ENCODE measurements around the gene ABHD17B. TPM values are rescaled to one million over a fixed set of nuclear protein-coding genes. Genes with fewer than 3 reads are reported as not detected.

ABHD17B gene
- total and polyA plus RNA-seq, 2 donors (not counting 3 experiments of a cell fraction or from before 2014, with no cell fraction given), result 12.8 to 16.8 TPM

DNA sequence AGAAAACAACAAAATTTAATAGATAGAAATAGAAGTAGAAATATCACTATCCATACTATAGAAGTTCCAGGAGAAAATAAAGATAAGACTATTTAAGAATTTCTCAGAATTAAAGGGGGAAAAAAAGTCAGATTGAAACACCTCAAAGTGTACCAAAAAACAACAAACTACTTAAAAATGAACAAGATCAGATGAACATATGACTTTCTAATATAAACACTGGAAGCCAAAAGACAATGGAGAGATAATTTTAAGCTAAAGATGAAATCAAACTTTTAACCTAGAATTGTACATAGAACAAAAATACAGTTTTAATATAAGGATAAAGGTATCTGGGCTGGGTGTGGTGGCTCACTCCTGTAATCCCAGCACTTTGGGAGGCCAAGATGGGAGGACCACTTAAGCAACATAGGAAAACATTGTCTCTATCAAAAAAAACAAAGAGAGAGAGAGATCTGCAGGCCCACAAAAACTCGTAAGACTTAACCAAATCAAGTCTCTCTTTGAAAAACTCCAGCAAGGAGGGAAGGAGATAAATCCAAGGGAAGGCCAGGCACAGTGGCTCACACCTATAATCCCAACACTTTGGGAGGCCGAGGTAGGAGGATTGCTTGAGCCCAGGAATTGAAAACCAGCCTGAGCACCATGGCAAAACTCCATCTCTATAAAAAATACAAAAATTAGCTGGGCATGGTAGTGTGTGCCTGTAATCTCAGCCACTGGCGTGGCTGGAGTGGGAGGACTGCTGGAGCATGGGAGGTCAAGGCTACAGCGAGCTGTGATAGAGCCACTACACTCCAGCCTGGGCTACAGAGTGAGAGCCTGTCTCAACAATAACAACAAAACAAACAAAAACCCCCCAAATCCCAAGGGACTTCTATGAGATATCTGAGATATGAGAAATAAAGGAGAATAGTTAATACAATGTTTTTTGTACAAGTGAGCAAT lies 32.4 kb downstream of the ABHD17B start:
- Histone ChIP-seq H3K27ac (ENCODE audit: insufficient read depth, low read depth, low read length) (no peak overlapping the region), H4K20me1 (replicated peaks; ENCODE audit: control insufficient read depth, extremely low read depth, insufficient read depth, low read length) (peaks cover 8% of the 10 kb centered on the region), H3K4me3 (replicated peaks in 1 of 3; ENCODE audit: insufficient read depth in 1 of 3, low read depth in 1 of 3, low read length in 3 of 3) (no peak overlapping the region), H3K79me2 (ENCODE audit: control insufficient read depth, insufficient read depth, low read length) (peaks cover 49% of the 10 kb centered on the region), H3K27me3 (ENCODE audit: control insufficient read depth in 2 of 2, insufficient read depth in 2 of 2, low read length in 2 of 2) (no peaks in the 10 kb centered on the region), H2AFZ (ENCODE audit: low read depth, low read length) (no peak overlapping the region), H3K9me1 (replicated peaks; ENCODE audit: control insufficient read depth, extremely low read depth, insufficient read depth, low read length) (no peaks in the 10 kb centered on the region), H3K36me3 (ENCODE audit: control insufficient read depth in 2 of 2, extremely low read depth in 1 of 2, insufficient read depth in 2 of 2, low read length in 2 of 2) (no peaks in the 10 kb centered on the region), H3K4me2 (ENCODE audit: insufficient read depth, low read length) (no peak overlapping the region), H3K4me1 (ENCODE audit: control insufficient read depth, extremely low read depth, insufficient read depth, low read length) (no peaks in the 10 kb centered on the region), H3K9ac (replicated peaks; ENCODE audit: extremely low read depth, insufficient read depth, low read length) (no peak overlapping the region), H3K9me3 (replicated peaks; ENCODE audit: control insufficient read depth, insufficient read depth, low read length) (no peaks in the 10 kb centered on the region)
- FAIRE-seq, result no peak
- no peak for DNase-seq (ENCODE audit: low read depth, low spot score)
- TF ChIP-seq EZH2 (IDR thresholded peaks at IDR 0.05; ENCODE audit: borderline replicate concordance, low read depth, low read length, severe bottlenecking) (no peak), POLR2AphosphoS5 (IDR thresholded peaks at IDR 0.05; ENCODE audit: insufficient read depth, low read depth, low read length) (no peak), POLR2A (IDR thresholded peaks at IDR 0.05; ENCODE audit: low read depth, low read length) (no peak), GATA2 (IDR thresholded peaks at IDR 0.05; ENCODE audit: insufficient read depth, insufficient read length, low read depth, low read length) (no peak), FOS (IDR thresholded peaks at IDR 0.05; ENCODE audit: borderline replicate concordance, insufficient read depth, low read length) (no peak)
- TF ChIP-seq, protein P1, sequence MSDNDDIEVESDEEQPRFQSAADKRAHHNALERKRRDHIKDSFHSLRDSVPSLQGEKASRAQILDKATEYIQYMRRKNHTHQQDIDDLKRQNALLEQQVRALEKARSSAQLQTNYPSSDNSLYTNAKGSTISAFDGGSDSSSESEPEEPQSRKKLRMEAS (IDR thresholded peaks at IDR 0.05; ENCODE audit: insufficient read depth, insufficient read length), result no peak
- TF ChIP-seq, protein P2, sequence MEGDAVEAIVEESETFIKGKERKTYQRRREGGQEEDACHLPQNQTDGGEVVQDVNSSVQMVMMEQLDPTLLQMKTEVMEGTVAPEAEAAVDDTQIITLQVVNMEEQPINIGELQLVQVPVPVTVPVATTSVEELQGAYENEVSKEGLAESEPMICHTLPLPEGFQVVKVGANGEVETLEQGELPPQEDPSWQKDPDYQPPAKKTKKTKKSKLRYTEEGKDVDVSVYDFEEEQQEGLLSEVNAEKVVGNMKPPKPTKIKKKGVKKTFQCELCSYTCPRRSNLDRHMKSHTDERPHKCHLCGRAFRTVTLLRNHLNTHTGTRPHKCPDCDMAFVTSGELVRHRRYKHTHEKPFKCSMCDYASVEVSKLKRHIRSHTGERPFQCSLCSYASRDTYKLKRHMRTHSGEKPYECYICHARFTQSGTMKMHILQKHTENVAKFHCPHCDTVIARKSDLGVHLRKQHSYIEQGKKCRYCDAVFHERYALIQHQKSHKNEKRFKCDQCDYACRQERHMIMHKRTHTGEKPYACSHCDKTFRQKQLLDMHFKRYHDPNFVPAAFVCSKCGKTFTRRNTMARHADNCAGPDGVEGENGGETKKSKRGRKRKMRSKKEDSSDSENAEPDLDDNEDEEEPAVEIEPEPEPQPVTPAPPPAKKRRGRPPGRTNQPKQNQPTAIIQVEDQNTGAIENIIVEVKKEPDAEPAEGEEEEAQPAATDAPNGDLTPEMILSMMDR (IDR thresholded peaks at IDR 0.05; ENCODE audit: extremely low read depth in 1 of 2, insufficient read depth in 1 of 2, low read depth in 1 of 2, low read length in 2 of 2), result no peak
- POLR2A ChIA-PET, result no interaction called here
- dilution Hi-C loops (cut with MboI; ENCODE audit: extremely low pct_ligation_motif_present, low sequenced_read_pairs) (no loop called here), intact Hi-C loops (cut with micrococcal nuclease) (no loop called here)
- CTCF ChIA-PET, result no interaction called here
- BruUV-seq (replicated peaks), result no TSS peak
